Activated CD4-positive, alpha-beta T cell treated with anti-CD3 and anti-CD28 coated beads, Interleukin-2, amount 10 ng/mL, durations not matched to agents 7 days and 5 days (primary cell): ENCODE data around the gene C1QTNF2. TPM values are rescaled to one million over a fixed set of nuclear protein-coding genes. Genes with fewer than 3 reads are reported as not detected.
"Not testable (repeated sequence)": the region's sequence is repeated elsewhere in the genome, so short reads cannot be mapped to it uniquely, and the experiment has no call there.

ENCODE experiments used
- CTCF ChIA-PET: fragments of 350-600 bp; sonication (Branson Sonifier 250); formaldehyde crosslinking; loops from one replicate; lab custom pipeline; 2021; ENCODE audit warnings: antibody characterized with exemption; lab: Charles Lee
- POLR2A ChIA-PET: fragments of 350-600 bp; sonication (Branson Sonifier 250); formaldehyde crosslinking; loops from one replicate; lab custom pipeline; 2021; ENCODE audit warnings: antibody characterized with exemption; lab: Charles Lee
- DNase-seq: peaks from one replicate; pipeline ENCODE4 v3.0.0-alpha.2; 2020
- H3K27ac Mint-ChIP-seq: one replicate; pipeline ENCODE4 v1.8.0; 2021; ENCODE audit warnings: mild to moderate bottlenecking, moderate library complexity, mixed read lengths
- H3K27me3 Mint-ChIP-seq: one replicate; pipeline ENCODE4 v1.8.0; 2021; ENCODE audit warnings: mixed read lengths
- H3K36me3 Mint-ChIP-seq: one replicate; pipeline ENCODE4 v1.8.0; 2021; ENCODE audit warnings: low read depth, mixed read lengths
- H3K4me1 Mint-ChIP-seq: one replicate; pipeline ENCODE4 v1.8.0; 2021; ENCODE audit warnings: mixed read lengths
- H3K4me3 Mint-ChIP-seq: one replicate; pipeline ENCODE4 v1.8.0; 2021; ENCODE audit warnings: mild to moderate bottlenecking, moderate library complexity, mixed read lengths
- H3K9me3 Mint-ChIP-seq: one replicate; pipeline ENCODE4 v1.8.0; 2021; ENCODE audit warnings: mixed read lengths
- total RNA-seq, 2 experiments: library from RNA; stranded (reverse); gene quantifications; one replicate each; pipeline ENCODE4 v1.2.3, GENCODE V29; 2021

The C1QTNF2 gene
- total RNA-seq, 2 experiments from 2014 or later, result not detected

GRCh38 chr5:160352308-160352707, 18.1 kb downstream of the C1QTNF2 start:
- no peak for DNase-seq
- Mint-ChIP-seq H3K4me1 (no peaks in the 10 kb centered on the region), H3K9me3 (no peaks in the 10 kb centered on the region), H3K36me3 (no peaks in the 10 kb centered on the region), H3K27me3 (no peaks in the 10 kb centered on the region), H3K4me3 (no peak overlapping the region), H3K27ac (no peak overlapping the region)
- ChIA-PET POLR2A (no interaction called here), CTCF (interaction anchor here (1.0 kb wide), 1 partner anchor 17 kb away, joined by 5 read pairs; no protein-coding TSS in a partner anchor)

DNA sequence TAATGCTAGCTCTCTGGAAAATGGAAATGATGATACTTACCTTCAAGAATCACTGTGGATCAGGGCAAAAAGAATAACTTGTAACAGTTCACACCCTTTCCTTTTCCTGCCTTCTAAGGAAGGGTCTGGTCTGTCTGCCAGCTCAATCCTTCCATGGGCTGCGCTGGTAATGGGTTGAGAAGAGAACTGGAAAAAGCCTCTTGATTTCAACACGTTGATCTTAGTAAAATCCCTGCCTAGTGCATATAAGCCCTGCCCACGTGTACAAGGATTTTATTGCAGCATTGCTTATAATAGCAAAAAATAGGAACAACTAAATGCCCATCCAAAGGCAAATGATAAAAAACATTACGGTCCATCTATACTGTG, 20.5 kb downstream of the C1QTNF2 start:
- Mint-ChIP-seq H3K27me3 (no peaks in the 10 kb centered on the region), H3K9me3 (no peaks in the 10 kb centered on the region), H3K4me1 (no peaks in the 10 kb centered on the region), H3K4me3 (no peak overlapping the region), H3K27ac (no peak overlapping the region), H3K36me3 (no peaks in the 10 kb centered on the region)
- CTCF ChIA-PET, result no interaction called here
- DNase-seq, result no peak
- POLR2A ChIA-PET, result interaction anchor here (0.6 kb wide), 1 partner anchor 20 kb away, joined by 3 read pairs; no protein-coding TSS in a partner anchor

GRCh38 chr5:160349249-160349934, 21.0 kb downstream of the C1QTNF2 start:
- no peaks in the 10 kb centered on the region for H3K9me3 Mint-ChIP-seq
- POLR2A ChIA-PET, result no interaction called here
- CTCF ChIA-PET, result no interaction called here
- H3K27me3 Mint-ChIP-seq, result no peaks in the 10 kb centered on the region
- DNase-seq, result no peak
- no peaks in the 10 kb centered on the region for H3K36me3 Mint-ChIP-seq
- no peaks in the 10 kb centered on the region for H3K4me1 Mint-ChIP-seq
- no peak overlapping the region for H3K4me3 Mint-ChIP-seq
- H3K27ac Mint-ChIP-seq, result no peak overlapping the region

- Mint-ChIP-seq H3K4me3 (no peak overlapping the region), H3K4me1 (no peaks in the 10 kb centered on the region), H3K27ac (no peak overlapping the region), H3K36me3 (no peaks in the 10 kb centered on the region), H3K9me3 (no peaks in the 10 kb centered on the region), H3K27me3 (no peaks in the 10 kb centered on the region)
- DNase-seq, result no peak
- ChIA-PET POLR2A (no interaction called here), CTCF (interaction anchor here (0.7 kb wide), 1 partner anchor 43 kb away, joined by 3 read pairs; no protein-coding TSS in a partner anchor)
These were observed 22.3 kb downstream of the C1QTNF2 start for GRCh38 chr5:160348080-160348479.

GRCh38 chr5:160347448-160347847, 23.0 kb downstream of the C1QTNF2 start:
- no peak overlapping the region for H3K4me3 Mint-ChIP-seq
- no peaks in the 10 kb centered on the region for H3K4me1 Mint-ChIP-seq
- H3K27me3 Mint-ChIP-seq, result no peaks in the 10 kb centered on the region
- no peak overlapping the region for H3K27ac Mint-ChIP-seq
- ChIA-PET CTCF (interaction anchor here (0.7 kb wide), 1 partner anchor 43 kb away, joined by 3 read pairs; no protein-coding TSS in a partner anchor), POLR2A (no interaction called here)
- no peaks in the 10 kb centered on the region for H3K36me3 Mint-ChIP-seq
- no peak for DNase-seq
- no peaks in the 10 kb centered on the region for H3K9me3 Mint-ChIP-seq

GRCh38 chr5:160342413-160342941, 27.9 kb downstream of the C1QTNF2 start:
- CTCF ChIA-PET, result interaction anchor here (0.9 kb wide), 1 partner anchor 48 kb away, joined by 3 read pairs; no protein-coding TSS in a partner anchor
- Mint-ChIP-seq H3K27ac (no peak overlapping the region), H3K4me1 (no peaks in the 10 kb centered on the region)

DNA sequence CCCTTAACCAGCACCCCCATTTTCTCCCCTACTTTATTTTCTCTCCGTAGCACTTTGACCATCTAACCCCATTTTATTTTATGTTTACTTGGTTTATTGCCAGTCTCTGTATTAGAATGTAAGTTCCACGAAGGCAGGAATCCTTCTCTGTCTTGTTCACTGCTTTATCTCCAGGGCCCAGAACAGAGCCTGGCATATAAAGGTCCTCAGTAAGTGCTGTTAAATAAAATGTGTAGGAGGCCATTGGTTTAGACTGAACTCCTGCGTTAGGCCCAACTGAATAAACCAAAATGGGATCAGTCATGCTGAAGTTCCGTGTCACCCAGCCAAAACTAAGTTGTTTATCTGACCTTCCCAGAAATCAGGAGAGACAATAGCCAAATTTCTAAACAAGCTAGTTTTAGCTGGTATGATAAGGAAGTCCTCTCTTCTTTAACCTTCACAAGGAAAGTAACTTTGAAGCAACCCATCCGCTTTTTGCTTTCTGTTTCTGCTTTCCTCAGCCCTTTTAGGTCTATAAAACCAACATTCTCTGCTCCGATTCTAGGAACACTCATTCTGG, 29.0 kb downstream of the C1QTNF2 start:
- no peak for DNase-seq
- POLR2A ChIA-PET, result no interaction called here
- Mint-ChIP-seq H3K4me1 (no peaks in the 10 kb centered on the region), H3K4me3 (no peak overlapping the region), H3K9me3 (no peaks in the 10 kb centered on the region), H3K27me3 (no peaks in the 10 kb centered on the region), H3K36me3 (no peaks in the 10 kb centered on the region), H3K27ac (no peak overlapping the region)
- CTCF ChIA-PET, result interaction anchor here (0.6 kb wide), 1 partner anchor 167 kb away, joined by 3 read pairs; no protein-coding TSS in a partner anchor

More at GRCh38 chr5:160342413-160342941, 27.9 kb downstream of the C1QTNF2 start:
- Mint-ChIP-seq H3K4me3 (no peak overlapping the region), H3K36me3 (no peaks in the 10 kb centered on the region), H3K27me3 (no peaks in the 10 kb centered on the region), H3K9me3 (no peaks in the 10 kb centered on the region)
- no peak for DNase-seq
- POLR2A ChIA-PET, result no interaction called here

DNA sequence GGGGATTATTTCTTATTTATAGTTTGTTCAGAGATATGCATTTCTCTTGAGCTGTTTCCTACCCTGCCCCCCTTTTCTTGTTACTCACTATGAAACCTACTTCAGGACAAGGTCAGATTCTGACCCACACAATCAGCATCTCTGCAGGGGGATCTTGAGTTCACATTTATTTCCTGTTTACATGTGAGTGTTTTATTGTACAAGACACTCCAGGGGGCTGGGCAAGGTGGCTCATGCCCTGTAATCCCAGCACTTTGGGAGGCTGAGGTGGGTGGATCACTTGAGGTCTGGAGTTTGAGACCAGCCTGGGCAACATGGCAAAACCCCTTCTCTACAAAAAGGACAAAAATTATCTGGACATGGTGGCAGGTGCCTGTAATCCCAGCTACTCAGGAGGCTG, 29.9 kb downstream of the C1QTNF2 start:
- H3K4me1 Mint-ChIP-seq, H3K9me3 Mint-ChIP-seq, H3K27ac Mint-ChIP-seq, H3K36me3 Mint-ChIP-seq, POLR2A ChIA-PET, DNase-seq, H3K27me3 Mint-ChIP-seq, H3K4me3 Mint-ChIP-seq: not testable (repeated sequence)
- CTCF ChIA-PET, result interaction anchor here (0.7 kb wide), 1 partner anchor 38 kb away, joined by 3 read pairs; no protein-coding TSS in a partner anchor

GRCh38 chr5:160339406-160340130, 30.9 kb downstream of the C1QTNF2 start:
- ChIA-PET CTCF (no interaction called here), POLR2A (no interaction called here)
- H3K9me3 Mint-ChIP-seq, result no peaks in the 10 kb centered on the region
- no peak overlapping the region for H3K27ac Mint-ChIP-seq
- no peaks in the 10 kb centered on the region for H3K36me3 Mint-ChIP-seq
- no peak for DNase-seq
- no peak overlapping the region for H3K4me3 Mint-ChIP-seq
- no peaks in the 10 kb centered on the region for H3K4me1 Mint-ChIP-seq
- H3K27me3 Mint-ChIP-seq, result no peaks in the 10 kb centered on the region

- H3K36me3 Mint-ChIP-seq, POLR2A ChIA-PET: not testable (repeated sequence)
These were observed 35.7 kb downstream of the C1QTNF2 start for GRCh38 chr5:160334716-160335115.

DNA sequence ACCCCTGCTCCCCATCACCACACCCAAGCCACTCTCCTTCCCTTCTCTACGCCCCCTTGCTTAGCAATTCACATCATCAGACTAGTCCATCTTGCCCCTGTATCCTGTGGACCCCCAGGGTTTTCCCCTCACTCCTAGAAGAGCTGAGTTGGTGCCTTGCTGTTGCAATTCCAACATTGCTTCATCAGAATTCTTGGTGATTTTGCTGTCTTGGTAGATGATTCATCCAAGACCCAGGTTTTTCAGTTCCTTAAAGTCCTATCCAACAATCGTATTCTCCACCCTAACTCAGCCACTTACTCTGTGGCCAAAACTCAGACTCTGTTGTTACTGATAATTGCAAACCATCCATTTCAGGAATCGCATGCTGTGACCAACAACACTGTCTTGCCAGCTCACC, 36.7 kb downstream of the C1QTNF2 start:
- ChIA-PET CTCF (interaction anchor here (0.6 kb wide), 1 partner anchor 258 kb away, joined by 3 read pairs; no protein-coding TSS in a partner anchor), POLR2A (no interaction called here)
- no peak for DNase-seq
- Mint-ChIP-seq H3K27ac (no peak overlapping the region), H3K9me3 (no peaks in the 10 kb centered on the region), H3K36me3 (no peaks in the 10 kb centered on the region), H3K4me1 (peaks cover 2% of the 10 kb centered on the region), H3K27me3 (no peaks in the 10 kb centered on the region), H3K4me3 (no peak overlapping the region)

More at GRCh38 chr5:160334716-160335115, 35.7 kb downstream of the C1QTNF2 start:
- not testable (repeated sequence) for H3K27me3 Mint-ChIP-seq, H3K4me3 Mint-ChIP-seq, H3K9me3 Mint-ChIP-seq, H3K27ac Mint-ChIP-seq, H3K4me1 Mint-ChIP-seq, DNase-seq
- CTCF ChIA-PET, result interaction anchor here (1.0 kb wide), 1 partner anchor 23 kb away, joined by 3 read pairs; the partner anchor contains the start of gene CCNJL

GRCh38 chr5:160330212-160330611, 40.2 kb downstream of the C1QTNF2 start:
- POLR2A ChIA-PET, result interaction anchor here (0.6 kb wide), 1 partner anchor 128 kb away, joined by 6 read pairs; no protein-coding TSS in a partner anchor
- CTCF ChIA-PET, result no interaction called here
- H3K36me3 Mint-ChIP-seq, result no peaks in the 10 kb centered on the region
- peaks cover 2% of the 10 kb centered on the region for H3K4me1 Mint-ChIP-seq
- no peak overlapping the region for H3K27ac Mint-ChIP-seq
- DNase-seq, result no peak
- H3K27me3 Mint-ChIP-seq, result no peaks in the 10 kb centered on the region
- no peak overlapping the region for H3K4me3 Mint-ChIP-seq
- no peaks in the 10 kb centered on the region for H3K9me3 Mint-ChIP-seq
